Activated CD4-positive, alpha-beta memory T cell treated with anti-CD3 and anti-CD28 coated beads for 36 hours (primary cell): ENCODE results near the gene ARFGAP2. TPM values are rescaled to one million over a fixed set of nuclear protein-coding genes. Genes with fewer than 3 reads are reported as not detected.
A peak's percentile ranks its signal among the peaks of the same experiment; 100 is the strongest.
"Not testable (repeated sequence)": the region's sequence is repeated elsewhere in the genome, so short reads cannot be mapped to it uniquely, and the experiment has no call there.

Experiments
- CTCF ChIA-PET: fragments of 350-600 bp; sonication (Branson Sonifier 250); formaldehyde crosslinking; loops from one replicate; lab custom pipeline; 2021; ENCODE audit warnings: antibody characterized with exemption, inconsistent platforms; lab: Charles Lee
- POLR2A ChIA-PET: fragments of 350-600 bp; sonication (Branson Sonifier 250); formaldehyde crosslinking; loops from one replicate; lab custom pipeline; 2021; ENCODE audit warnings: antibody characterized with exemption; lab: Charles Lee
- DNase-seq: peaks from one replicate; pipeline ENCODE4 v3.0.0-alpha.2; 2020
- H3K27ac Mint-ChIP-seq: one replicate; pipeline ENCODE4 v1.8.0; 2021; ENCODE audit warnings: mixed read lengths
- H3K27me3 Mint-ChIP-seq: one replicate; pipeline ENCODE4 v1.8.0; 2021; ENCODE audit warnings: mixed read lengths
- H3K36me3 Mint-ChIP-seq: one replicate; pipeline ENCODE4 v1.8.0; 2021; ENCODE audit warnings: mixed read lengths
- H3K4me1 Mint-ChIP-seq: one replicate; pipeline ENCODE4 v1.8.0; 2021; ENCODE audit warnings: low read depth, mixed read lengths
- H3K4me3 Mint-ChIP-seq: one replicate; pipeline ENCODE4 v1.8.0; 2021; ENCODE audit warnings: mild to moderate bottlenecking, mixed read lengths
- H3K9me3 Mint-ChIP-seq: one replicate; pipeline ENCODE4 v1.8.0; 2021; ENCODE audit warnings: mixed read lengths
- intact Hi-C: fragments of 100-400 bp; cut with micrococcal nuclease; formaldehyde crosslinking; loops from one replicate; pipeline ENCODE4 v1.15.1; 2023
- microRNA-seq: library from miRNA; unstranded; fragments of <30 nt; microRNA quantifications from one replicate; pipeline ENCODE4 v1.2.0, GENCODE V29; 2022; ENCODE audit warnings: borderline number of aligned reads, borderline microRNAs expressed, borderline replicate concordance
- total RNA-seq, 2 experiments: library from RNA; stranded (reverse); gene quantifications; one replicate each; pipeline ENCODE4 v1.2.3, GENCODE V29; 2021

The ARFGAP2 gene
- total RNA-seq, 2 experiments from 2014 or later = 66.5 to 66.6 TPM

- Mint-ChIP-seq H3K9me3 (no peaks in the 10 kb centered on the region), H3K4me3 (no peak overlapping the region), H3K27ac (no peak overlapping the region), H3K4me1 (no peaks in the 10 kb centered on the region), H3K27me3 (no peaks in the 10 kb centered on the region), H3K36me3 (no peaks in the 10 kb centered on the region)
- intact Hi-C loops = no loop called here
- DNase-seq = no peak
- POLR2A ChIA-PET = no interaction called here
- CTCF ChIA-PET = no interaction called here
Observed at GRCh38 chr11:47121731-47122130, 54.9 kb downstream of the ARFGAP2 start.

- POLR2A ChIA-PET = no interaction called here
- no peaks in the 10 kb centered on the region for H3K27me3 Mint-ChIP-seq
Observed at GRCh38 chr11:47121056-47121455, 55.6 kb downstream of the ARFGAP2 start.

GRCh38 chr11:47118958-47119688 lies 57.6 kb downstream of the ARFGAP2 start:
- CTCF ChIA-PET, H3K4me3 Mint-ChIP-seq: not testable (repeated sequence)
- DNase-seq = peak; percentile 63

More at GRCh38 chr11:47121056-47121455, 55.6 kb downstream of the ARFGAP2 start:
- no peak for DNase-seq
- Mint-ChIP-seq H3K4me3 (no peak overlapping the region), H3K4me1 (no peaks in the 10 kb centered on the region), H3K27ac (no peak overlapping the region), H3K36me3 (no peaks in the 10 kb centered on the region), H3K9me3 (no peaks in the 10 kb centered on the region)
- CTCF ChIA-PET = no interaction called here
- intact Hi-C loops = no loop called here

More at GRCh38 chr11:47118958-47119688, 57.6 kb downstream of the ARFGAP2 start:
- H3K27ac Mint-ChIP-seq, H3K27me3 Mint-ChIP-seq, H3K4me1 Mint-ChIP-seq, H3K9me3 Mint-ChIP-seq, H3K36me3 Mint-ChIP-seq, intact Hi-C loops, POLR2A ChIA-PET: not testable (repeated sequence)

Small RNAs within 50 kb of the gene (microRNA-seq; reads per million reads assigned to microRNA genes)
- not detected for gene MIR6745

Other genes with a start within 250 kb of the ARFGAP2 start
- 10 to 100 TPM; 18.4 to 18.5 TPM for gene CSTPP1, start 240.1 kb downstream of the ARFGAP2 start, total RNA-seq
- 1 to 10 TPM; 5.3 to 6.0 TPM for gene PACSIN3, start 9.6 kb upstream of the ARFGAP2 start, total RNA-seq
- 100 to 1,000 TPM; 194 to 198 TPM for gene DDB2, start 38.1 kb upstream of the ARFGAP2 start, total RNA-seq
- gene ACP2, start 71.9 kb upstream of the ARFGAP2 start, total RNA-seq = 10 to 100 TPM; 10.1 to 12.2 TPM
- 10 to 100 TPM; 13.0 to 14.0 TPM for gene NR1H3, start 81.1 kb upstream of the ARFGAP2 start, total RNA-seq
- 10 to 100 TPM; 58.2 to 62.1 TPM for gene MADD, start 93.3 kb upstream of the ARFGAP2 start, total RNA-seq
- not detected for gene MYBPC3, start 175.8 kb upstream of the ARFGAP2 start, total RNA-seq
- gene SPI1, start 201.7 kb upstream of the ARFGAP2 start, total RNA-seq = not detected
- 10 to 100 TPM; 17.7 to 18.0 TPM for gene SLC39A13, start 231.7 kb upstream of the ARFGAP2 start, total RNA-seq
- gene PSMC3, start 249.6 kb upstream of the ARFGAP2 start, total RNA-seq = 100 to 1,000 TPM; 143 to 148 TPM